ENCODE results near the gene BDH1.
"Not testable (repeated sequence)": the region's sequence is repeated elsewhere in the genome, so short reads cannot be mapped to it uniquely, and the experiment has no call there.

BDH1 gene

GRCh38 chr3:197487911-197488391 lies 67.8 kb downstream of the BDH1 start:
- no peak for DNase-seq (ENCODE audit: low read depth in 3 of 3)

GRCh38 chr3:197486861-197487260 lies 68.9 kb downstream of the BDH1 start:
- no peak for DNase-seq (ENCODE audit: low read depth in 3 of 3)

- no peak for DNase-seq (ENCODE audit: low read depth in 3 of 3)
Observed at GRCh38 chr3:197485143-197485542, 70.6 kb downstream of the BDH1 start.

- no peak for DNase-seq (ENCODE audit: low read depth in 3 of 3)
Observed at GRCh38 chr3:197484204-197484901, 71.4 kb downstream of the BDH1 start.

GRCh38 chr3:197482001-197482400 lies 73.8 kb downstream of the BDH1 start:
- DNase-seq (ENCODE audit: low read depth in 3 of 3), result no peak

- no peak for DNase-seq (ENCODE audit: low read depth in 3 of 3)
Observed at GRCh38 chr3:197480320-197480719, 75.4 kb downstream of the BDH1 start.

- no peak for DNase-seq (ENCODE audit: low read depth in 3 of 3)
Observed at GRCh38 chr3:197478746-197479668, 76.8 kb downstream of the BDH1 start.

- DNase-seq (ENCODE audit: low read depth in 3 of 3), result not testable (repeated sequence)
Observed at GRCh38 chr3:197477816-197478215, 78.0 kb downstream of the BDH1 start.

- DNase-seq (ENCODE audit: low read depth in 3 of 3), result no peak
Observed at GRCh38 chr3:197475997-197476525, 79.7 kb downstream of the BDH1 start.

- no peak for DNase-seq (ENCODE audit: low read depth in 3 of 3)
Observed at GRCh38 chr3:197475514-197475913, 80.3 kb downstream of the BDH1 start.

- DNase-seq (ENCODE audit: low read depth in 3 of 3), result no peak
Observed at GRCh38 chr3:197472151-197472550, 83.6 kb downstream of the BDH1 start.

GRCh38 chr3:197471221-197472010 lies 84.4 kb downstream of the BDH1 start:
- no peak for DNase-seq (ENCODE audit: low read depth in 3 of 3)

- DNase-seq (ENCODE audit: low read depth in 3 of 3), result no peak
Observed at GRCh38 chr3:197468866-197469382, 86.8 kb downstream of the BDH1 start.

- no peak for DNase-seq (ENCODE audit: low read depth in 3 of 3)
Observed at GRCh38 chr3:197468167-197468566, 87.6 kb downstream of the BDH1 start.

GRCh38 chr3:197466586-197467399 lies 89.0 kb downstream of the BDH1 start:
- no peak for DNase-seq (ENCODE audit: low read depth in 3 of 3)

- no peak for DNase-seq (ENCODE audit: low read depth in 3 of 3)
Observed at GRCh38 chr3:197465996-197466549, 89.7 kb downstream of the BDH1 start.

- no peak for DNase-seq (ENCODE audit: low read depth in 3 of 3)
Observed at GRCh38 chr3:197465197-197465995, 90.4 kb downstream of the BDH1 start.

- DNase-seq (ENCODE audit: low read depth in 3 of 3), result no peak
Observed at GRCh38 chr3:197464794-197465193, 91.0 kb downstream of the BDH1 start.

- DNase-seq (ENCODE audit: low read depth in 3 of 3), result no peak
Observed at GRCh38 chr3:197463279-197463678, 92.5 kb downstream of the BDH1 start.

All from stimulated activated CD4-positive, alpha-beta T cell treated with anti-CD3 and anti-CD28 coated beads, TNF-alpha, amount 100 ng/mL, for 4 hours (primary cell).